ENCODE data around the gene RAB10. TPM values are rescaled to one million over a fixed set of nuclear protein-coding genes. Genes with fewer than 3 reads are reported as not detected.

RAB10 gene
- total RNA-seq, 6 donors from 2014 or later: 81.7 to 139 (median 106) TPM

DNA sequence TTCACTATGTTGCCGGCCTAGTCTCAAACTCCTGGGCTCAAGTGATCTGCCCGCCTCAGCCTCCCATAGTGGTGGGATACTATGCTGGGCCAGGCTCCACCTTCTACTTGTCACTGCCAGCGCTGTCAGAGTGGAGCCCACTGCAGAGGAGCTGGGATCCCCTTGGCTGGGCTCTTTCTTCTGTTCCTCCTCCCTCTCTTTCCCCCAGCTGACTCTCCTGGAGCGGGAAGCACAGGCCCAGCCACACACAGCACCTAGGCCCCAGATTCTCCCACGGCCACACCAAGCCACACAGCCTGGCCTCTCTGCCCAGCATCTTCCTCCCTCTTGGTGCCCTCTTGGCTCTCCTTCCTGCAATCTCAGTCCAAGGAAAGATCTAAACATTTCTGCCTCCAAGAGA lies 135.3 kb downstream of the RAB10 start:
- DNase-seq: peak in 1 of 2 donors; percentile 16
- no peak overlapping the region for H3K27ac ChIP-seq

GRCh38 chr2:26169681-26170414 lies 136.0 kb downstream of the RAB10 start:
- no peaks in the 10 kb centered on the region for H3K36me3 ChIP-seq
- DNase-seq (peak in 1 of 2 donors; percentile 3), ATAC-seq (ENCODE audit: low FRiP score in 2 of 2) (no peak)
- TF ChIP-seq POLR2AphosphoS5 (IDR thresholded peaks at IDR 0.05) (no peak), CTCF (IDR thresholded peaks at IDR 0.05) (no peak), POLR2A (IDR thresholded peaks at IDR 0.05) (no peak), EP300 (IDR thresholded peaks at IDR 0.05) (no peak)
- 78 to 79% methylated on average over 14 of the region's 14 CpGs for WGBS, 2 donors
- no peaks in the 10 kb centered on the region for H3K9me3 ChIP-seq
- peaks cover 10 to 24% (median 15%) of the 10 kb centered on the region in 4 donors for H3K4me1 ChIP-seq
- no peak overlapping the region for H3K27ac ChIP-seq
- no peak overlapping the region for H3K4me3 ChIP-seq
- H3K27me3 ChIP-seq: peaks cover 0 to 29% (median 20%) of the 10 kb centered on the region in 4 donors

More for the DNA sequence above, 135.3 kb downstream of the RAB10 start:
- no peak overlapping the region for H3K4me3 ChIP-seq
- TF ChIP-seq POLR2A (IDR thresholded peaks at IDR 0.05) (no peak), EP300 (IDR thresholded peaks at IDR 0.05) (no peak), CTCF (IDR thresholded peaks at IDR 0.05) (no peak), POLR2AphosphoS5 (IDR thresholded peaks at IDR 0.05) (no peak)
- ATAC-seq (ENCODE audit: low FRiP score in 2 of 2): no peak
- 91 to 92% methylated on average over 5 of the region's 5 CpGs for WGBS, 2 donors
- no peaks in the 10 kb centered on the region for H3K36me3 ChIP-seq
- H3K27me3 ChIP-seq: peaks cover 0 to 27% (median 18%) of the 10 kb centered on the region in 4 donors
- no peaks in the 10 kb centered on the region for H3K9me3 ChIP-seq
- peaks cover 10 to 22% (median 14%) of the 10 kb centered on the region in 4 donors for H3K4me1 ChIP-seq

DNA sequence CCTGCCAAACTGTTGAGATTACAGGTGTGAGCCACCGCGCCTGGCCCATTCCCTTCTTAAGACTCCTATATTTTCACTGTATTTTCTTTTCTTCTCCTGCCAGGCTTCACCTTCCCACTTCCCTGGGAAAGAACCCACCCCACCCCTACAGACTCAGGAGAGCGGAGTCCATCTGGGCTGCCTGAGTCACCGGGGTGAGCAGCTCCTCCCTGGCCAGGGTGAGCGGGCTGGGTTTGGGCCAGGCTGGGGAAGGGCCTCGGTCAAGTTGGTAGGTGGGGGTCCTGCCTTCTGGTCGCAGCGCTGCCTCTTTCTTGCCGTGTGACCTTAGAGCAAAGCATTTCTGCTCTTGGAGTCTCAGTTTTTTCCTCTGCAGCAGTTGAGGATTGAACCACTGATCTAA lies 136.9 kb downstream of the RAB10 start:
- DNase-seq: no peak
- Histone ChIP-seq H3K27ac (no peak overlapping the region), H3K27me3 (peaks cover 0 to 29% (median 20%) of the 10 kb centered on the region in 4 donors), H3K9me3 (no peaks in the 10 kb centered on the region), H3K36me3 (no peaks in the 10 kb centered on the region), H3K4me3 (no peak overlapping the region), H3K4me1 (peaks cover 10 to 24% (median 15%) of the 10 kb centered on the region in 4 donors)
- ATAC-seq (ENCODE audit: low FRiP score in 2 of 2): no peak
- TF ChIP-seq POLR2AphosphoS5 (IDR thresholded peaks at IDR 0.05) (no peak), EP300 (IDR thresholded peaks at IDR 0.05) (no peak), CTCF (IDR thresholded peaks at IDR 0.05) (no peak), POLR2A (IDR thresholded peaks at IDR 0.05) (no peak)
- 87 to 91% methylated on average over 9 of the region's 9 CpGs for WGBS, 2 donors

DNA sequence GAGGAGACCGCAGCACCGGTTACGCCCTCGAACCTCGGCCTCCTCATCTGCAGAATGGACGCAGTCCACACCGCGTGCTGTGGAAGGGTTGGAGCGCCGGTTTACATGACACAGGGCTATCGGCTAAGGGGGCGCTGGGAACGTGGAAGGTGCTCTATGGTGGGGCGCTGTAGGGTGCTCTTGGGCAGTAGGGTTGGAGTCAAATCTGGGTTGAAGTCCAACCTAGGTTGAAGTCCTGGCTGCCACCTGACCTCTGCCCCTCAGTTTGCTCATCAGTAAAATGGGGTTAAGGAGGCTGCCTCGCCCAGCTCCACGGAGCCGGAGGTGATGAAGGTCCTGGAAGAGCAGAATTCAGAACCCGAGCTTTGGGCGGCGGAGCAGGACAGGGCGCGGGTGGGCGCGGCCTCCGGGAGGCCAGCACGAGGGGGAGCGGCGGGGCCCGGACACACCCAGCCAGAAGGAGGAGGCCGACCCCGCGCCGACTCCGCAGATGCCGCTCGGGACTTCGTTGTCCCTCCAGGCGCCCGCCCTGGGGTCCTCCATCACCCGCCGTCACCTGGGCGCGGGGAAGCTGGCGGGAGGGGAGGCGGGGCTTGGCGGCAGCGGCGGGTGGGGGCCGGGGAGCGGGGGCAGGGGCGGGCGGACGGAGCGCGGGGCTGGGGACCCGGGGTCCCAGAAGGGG lies 138.4 kb downstream of the RAB10 start:
- Histone ChIP-seq H3K27ac (no peak overlapping the region), H3K4me3 (peak overlapping the region in 3 of 4 donors; percentile 33 to 47 (median 46)), H3K4me1 (peaks cover 10 to 24% (median 15%) of the 10 kb centered on the region in 4 donors), H3K9me3 (no peaks in the 10 kb centered on the region), H3K36me3 (no peaks in the 10 kb centered on the region), H3K27me3 (peaks cover 0 to 29% (median 20%) of the 10 kb centered on the region in 4 donors)
- ATAC-seq (ENCODE audit: low FRiP score in 2 of 2) (no peak), DNase-seq (peak in 1 of 2 donors; percentile 83)
- WGBS, 2 donors: 25 to 68% methylated on average over 14 to 39 of the region's 56 CpGs
- no peak for TF ChIP-seq CTCF (IDR thresholded peaks at IDR 0.05)
- no peak for TF ChIP-seq EP300 (IDR thresholded peaks at IDR 0.05)
- no peak for TF ChIP-seq POLR2A (IDR thresholded peaks at IDR 0.05)
- no peak for TF ChIP-seq POLR2AphosphoS5 (IDR thresholded peaks at IDR 0.05)

Measured in upper lobe of left lung (tissue), 6 donors.